ENCODE measurements around the gene AFAP1L2.

DNA sequence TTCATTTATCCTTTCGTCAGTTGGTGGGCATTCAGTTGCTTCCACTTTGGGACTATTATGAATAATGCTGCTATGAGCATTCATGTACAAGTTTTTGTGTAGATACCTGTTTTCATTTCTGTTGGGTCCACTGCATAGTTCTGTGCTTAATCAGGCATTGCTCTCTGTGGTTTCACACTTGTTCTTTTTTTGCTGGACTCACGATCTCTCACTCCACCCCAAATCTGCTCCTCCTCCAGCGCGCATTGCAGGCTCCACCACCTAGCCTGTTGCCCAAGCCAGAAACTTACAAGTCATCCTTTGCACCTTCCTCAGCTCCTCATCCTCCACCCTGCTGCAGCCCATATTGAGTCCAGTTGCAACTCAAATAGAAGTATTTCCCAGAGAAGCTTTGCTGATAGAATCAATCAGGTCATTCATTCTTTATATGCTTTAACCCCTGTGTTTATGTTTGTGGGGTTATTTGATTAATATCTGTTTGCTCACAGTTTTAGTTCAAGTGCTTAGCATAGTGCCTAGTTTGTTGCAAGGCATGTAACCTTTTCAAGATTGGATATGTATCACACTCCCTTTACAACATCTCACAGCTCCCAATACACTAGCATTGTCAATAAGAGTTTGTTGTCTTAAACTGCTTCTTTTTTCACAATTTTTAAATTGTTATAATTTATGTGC lies 16.6 kb upstream of the AFAP1L2 start:
- TF ChIP-seq, protein P1, sequence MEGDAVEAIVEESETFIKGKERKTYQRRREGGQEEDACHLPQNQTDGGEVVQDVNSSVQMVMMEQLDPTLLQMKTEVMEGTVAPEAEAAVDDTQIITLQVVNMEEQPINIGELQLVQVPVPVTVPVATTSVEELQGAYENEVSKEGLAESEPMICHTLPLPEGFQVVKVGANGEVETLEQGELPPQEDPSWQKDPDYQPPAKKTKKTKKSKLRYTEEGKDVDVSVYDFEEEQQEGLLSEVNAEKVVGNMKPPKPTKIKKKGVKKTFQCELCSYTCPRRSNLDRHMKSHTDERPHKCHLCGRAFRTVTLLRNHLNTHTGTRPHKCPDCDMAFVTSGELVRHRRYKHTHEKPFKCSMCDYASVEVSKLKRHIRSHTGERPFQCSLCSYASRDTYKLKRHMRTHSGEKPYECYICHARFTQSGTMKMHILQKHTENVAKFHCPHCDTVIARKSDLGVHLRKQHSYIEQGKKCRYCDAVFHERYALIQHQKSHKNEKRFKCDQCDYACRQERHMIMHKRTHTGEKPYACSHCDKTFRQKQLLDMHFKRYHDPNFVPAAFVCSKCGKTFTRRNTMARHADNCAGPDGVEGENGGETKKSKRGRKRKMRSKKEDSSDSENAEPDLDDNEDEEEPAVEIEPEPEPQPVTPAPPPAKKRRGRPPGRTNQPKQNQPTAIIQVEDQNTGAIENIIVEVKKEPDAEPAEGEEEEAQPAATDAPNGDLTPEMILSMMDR (IDR thresholded peaks at IDR 0.05; ENCODE audit: low read depth, low read length) = no peak
- TF ChIP-seq EZH2phosphoT487 (IDR thresholded peaks at IDR 0.05; ENCODE audit: low read depth) = no peak
